NK-92 treated with Interleukin-12 subunit alpha and Interleukin-12 subunit beta, amount 100 ng/mL, for 24 hours (cell line): ENCODE measurements around the gene COMP.
"Not testable (repeated sequence)": the region's sequence is repeated elsewhere in the genome, so short reads cannot be mapped to it uniquely, and the experiment has no call there.

Experiments used
- DNase-seq: peaks from one replicate; lab custom pipeline; 2025; lab: John Stamatoyannopoulos, UW

Gene COMP

GRCh38 chr19:18745931-18746330 lies 45.2 kb downstream of the COMP start:
- no peak for DNase-seq

GRCh38 chr19:18745012-18745735 lies 45.9 kb downstream of the COMP start:
- no peak for DNase-seq

GRCh38 chr19:18743784-18744418 lies 47.2 kb downstream of the COMP start:
- DNase-seq = no peak

- no peak for DNase-seq
Measured at GRCh38 chr19:18742838-18743783, 48.0 kb downstream of the COMP start.

GRCh38 chr19:18742324-18742723 lies 48.8 kb downstream of the COMP start:
- DNase-seq = no peak

- DNase-seq = no peak
Measured at GRCh38 chr19:18741124-18742121, 49.7 kb downstream of the COMP start.

- DNase-seq = no peak
Measured at GRCh38 chr19:18738961-18739690, 52.0 kb downstream of the COMP start.

- DNase-seq = no peak
Measured at GRCh38 chr19:18737954-18738351, 53.2 kb downstream of the COMP start.

- DNase-seq = no peak
Measured at GRCh38 chr19:18737337-18737953, 53.7 kb downstream of the COMP start.

GRCh38 chr19:18736415-18737336 lies 54.4 kb downstream of the COMP start:
- DNase-seq = no peak

GRCh38 chr19:18735752-18736151 lies 55.4 kb downstream of the COMP start:
- no peak for DNase-seq

GRCh38 chr19:18735324-18735723 lies 55.8 kb downstream of the COMP start:
- DNase-seq = no peak

GRCh38 chr19:18733762-18734332 lies 57.3 kb downstream of the COMP start:
- not testable (repeated sequence) for DNase-seq

- DNase-seq = no peak
Measured at GRCh38 chr19:18733196-18733647, 57.9 kb downstream of the COMP start.
